Right ventricle myocardium superior (tissue), 1 donor: ENCODE results near the gene PRDM16. TPM values are rescaled to one million over a fixed set of nuclear protein-coding genes. Genes with fewer than 3 reads are reported as not detected.

ENCODE experiments used
- ATAC-seq: fragments of 200-7000 bp; cut with Tn5 transposase; one replicate; pipeline ENCODE4 v1.9.1; 2020; ENCODE audit warnings: mild to moderate bottlenecking; ENCODE audit not compliant: poor library complexity
- DNase-seq: peaks from one replicate; pipeline ENCODE4 v3.0.0-alpha.2; 2020
- intact Hi-C: fragments of 100-400 bp; cut with DNase I; formaldehyde crosslinking; loops from one replicate; pipeline ENCODE4 v1.11.2; 2022
- total RNA-seq: library from RNA; stranded (reverse); fragmentation: NEBNext Ultra II Directional; extraction: Animal tissue kit (Norgen Biotek cat#: 25700); gene quantifications from one replicate; pipeline ENCODE4 v1.2.1, GENCODE V29; 2021
- donor health status: DM: no; HTN: yes; CAD: no; lungs with severe emphysema.

Gene PRDM16
- total RNA-seq, 1 donor from 2014 or later, result 14.2 TPM

GRCh38 chr1:3440711-3441409, 371.9 kb downstream of the PRDM16 start:
- DNase-seq (peak; percentile 25), ATAC-seq (no peak)
- intact Hi-C loops, result no loop called here

GRCh38 chr1:3441410-3441847, 372.4 kb downstream of the PRDM16 start:
- intact Hi-C loops, result no loop called here
- DNase-seq (no peak), ATAC-seq (no peak)

DNA sequence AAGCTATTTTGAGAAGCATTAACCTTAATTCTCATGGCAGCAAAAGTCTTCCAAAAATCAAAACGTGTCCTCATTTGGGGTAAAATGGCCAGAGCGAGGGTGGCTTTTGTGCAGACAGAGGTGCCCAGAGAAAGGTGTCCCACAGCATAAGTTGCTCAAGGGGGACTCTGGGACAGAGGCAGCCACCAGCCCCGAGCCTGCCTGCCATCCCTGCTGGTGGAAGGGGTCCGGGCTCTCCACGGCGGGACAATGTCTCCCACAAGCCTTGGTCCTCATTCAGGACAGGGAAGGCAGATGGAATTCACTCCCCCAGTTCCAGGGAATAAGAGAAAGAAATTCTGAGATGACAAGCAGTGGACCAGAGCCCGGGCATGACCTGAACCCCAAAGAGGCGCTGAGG, 372.9 kb downstream of the PRDM16 start:
- intact Hi-C loops, result no loop called here
- DNase-seq, result peak; percentile 29
- no peak for ATAC-seq

- intact Hi-C loops, result no loop called here
- ATAC-seq, result no peak
- DNase-seq, result peak; percentile 11
Measured at GRCh38 chr1:3442331-3442730, 373.3 kb downstream of the PRDM16 start.

DNA sequence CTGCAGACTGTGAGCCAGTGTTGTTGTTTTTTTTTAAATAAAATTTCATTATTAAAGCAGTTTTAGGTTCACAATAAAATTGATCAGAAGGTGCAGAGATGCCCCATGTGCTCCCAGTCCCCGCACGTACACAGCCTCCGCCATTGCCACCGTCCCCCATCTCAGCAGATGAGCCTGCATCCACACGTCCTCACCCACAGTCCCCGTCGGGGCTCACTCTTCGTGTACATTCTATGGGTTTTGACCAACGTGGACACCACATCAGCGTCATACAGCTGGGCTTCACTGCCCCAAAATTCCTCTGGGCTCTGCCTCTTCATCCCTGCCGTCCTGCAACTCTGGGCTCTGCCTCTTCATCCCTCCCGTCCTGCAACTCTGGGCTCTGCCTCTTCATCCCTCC, 373.9 kb downstream of the PRDM16 start:
- ATAC-seq (no peak), DNase-seq (peak; percentile 30)
- intact Hi-C loops, result no loop called here

- intact Hi-C loops, result no loop called here
- DNase-seq (no peak), ATAC-seq (no peak)
Measured at GRCh38 chr1:3443807-3444206, 374.8 kb downstream of the PRDM16 start.

GRCh38 chr1:3444298-3444697, 375.3 kb downstream of the PRDM16 start:
- intact Hi-C loops, result no loop called here
- DNase-seq, result peak; percentile 6
- no peak for ATAC-seq

DNA sequence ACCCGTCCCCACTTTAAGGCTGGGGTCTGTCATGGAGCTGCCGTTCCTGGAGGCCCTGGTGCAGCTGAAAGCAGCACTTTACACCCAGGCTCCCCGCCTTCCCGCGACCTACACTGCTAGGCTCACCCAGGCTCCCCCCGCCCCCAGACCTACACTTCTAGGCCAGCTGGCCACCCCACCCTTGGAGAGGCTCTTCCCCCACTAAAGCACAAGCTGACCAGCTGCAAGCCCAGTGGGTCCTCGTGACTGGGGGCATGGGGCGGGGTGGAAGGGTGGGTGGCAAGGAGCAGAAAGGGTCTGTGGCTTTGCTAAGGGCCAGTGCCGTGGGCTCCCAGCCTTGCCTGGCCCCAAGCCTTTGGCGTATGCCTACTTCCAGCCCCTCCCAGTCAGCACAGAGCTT, 375.7 kb downstream of the PRDM16 start:
- intact Hi-C loops, result no loop called here
- DNase-seq (peak; percentile 9), ATAC-seq (no peak)

GRCh38 chr1:3450202-3450863, 381.3 kb downstream of the PRDM16 start:
- no peak for ATAC-seq
- intact Hi-C loops, result no loop called here
- no peak for DNase-seq

DNA sequence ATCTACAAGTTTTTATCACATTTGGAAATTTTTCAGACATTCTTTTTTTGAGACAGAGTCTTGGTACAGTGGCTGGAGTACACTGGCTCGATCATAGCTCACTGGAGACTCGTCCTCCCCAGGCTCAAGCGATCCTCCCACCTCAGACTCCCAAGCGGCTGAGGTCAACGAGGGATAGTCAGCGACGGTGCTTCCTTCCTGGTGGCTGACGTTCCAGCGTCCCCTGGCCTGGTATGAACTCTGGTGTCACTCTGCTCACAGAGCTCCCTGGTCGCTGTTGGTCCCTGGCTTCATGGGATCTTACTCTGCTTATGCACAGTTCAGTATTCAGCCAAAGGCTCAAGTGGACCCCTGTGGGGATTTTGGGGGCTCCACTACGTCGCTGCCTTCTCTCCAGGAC, 382.0 kb downstream of the PRDM16 start:
- no peak for ATAC-seq
- DNase-seq, result no peak
- intact Hi-C loops, result no loop called here

GRCh38 chr1:3451994-3452865, 383.2 kb downstream of the PRDM16 start:
- intact Hi-C loops, result loop anchor here (2.0 kb wide), 1 partner anchor 33 kb away; no protein-coding TSS in a partner anchor
- DNase-seq (peak; percentile 30), ATAC-seq (no peak)

DNA sequence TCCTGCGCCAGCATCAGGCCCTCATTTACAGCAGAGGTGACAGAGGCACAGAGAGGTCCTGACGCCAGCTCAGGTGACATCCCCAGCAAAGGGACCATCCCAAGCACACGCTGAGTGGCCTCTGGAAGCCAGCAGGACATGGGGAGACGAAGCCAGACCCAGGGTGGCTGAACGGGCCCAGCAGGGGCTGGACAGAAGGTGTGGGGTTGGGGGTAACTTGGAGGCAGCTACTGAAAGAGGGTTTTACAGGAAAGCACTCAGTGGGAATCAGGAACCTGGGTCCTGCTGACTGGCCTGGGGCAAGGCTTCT, 383.8 kb downstream of the PRDM16 start:
- DNase-seq (peak; percentile 25), ATAC-seq (no peak)
- intact Hi-C loops, result loop anchor here (2.0 kb wide), 1 partner anchor 32 kb away; no protein-coding TSS in a partner anchor

GRCh38 chr1:3453203-3453761, 384.3 kb downstream of the PRDM16 start:
- DNase-seq, result peak; percentile 83
- intact Hi-C loops, result loop anchor here (2.0 kb wide), 1 partner anchor 32 kb away; no protein-coding TSS in a partner anchor
- peak; percentile 82 for ATAC-seq

DNA sequence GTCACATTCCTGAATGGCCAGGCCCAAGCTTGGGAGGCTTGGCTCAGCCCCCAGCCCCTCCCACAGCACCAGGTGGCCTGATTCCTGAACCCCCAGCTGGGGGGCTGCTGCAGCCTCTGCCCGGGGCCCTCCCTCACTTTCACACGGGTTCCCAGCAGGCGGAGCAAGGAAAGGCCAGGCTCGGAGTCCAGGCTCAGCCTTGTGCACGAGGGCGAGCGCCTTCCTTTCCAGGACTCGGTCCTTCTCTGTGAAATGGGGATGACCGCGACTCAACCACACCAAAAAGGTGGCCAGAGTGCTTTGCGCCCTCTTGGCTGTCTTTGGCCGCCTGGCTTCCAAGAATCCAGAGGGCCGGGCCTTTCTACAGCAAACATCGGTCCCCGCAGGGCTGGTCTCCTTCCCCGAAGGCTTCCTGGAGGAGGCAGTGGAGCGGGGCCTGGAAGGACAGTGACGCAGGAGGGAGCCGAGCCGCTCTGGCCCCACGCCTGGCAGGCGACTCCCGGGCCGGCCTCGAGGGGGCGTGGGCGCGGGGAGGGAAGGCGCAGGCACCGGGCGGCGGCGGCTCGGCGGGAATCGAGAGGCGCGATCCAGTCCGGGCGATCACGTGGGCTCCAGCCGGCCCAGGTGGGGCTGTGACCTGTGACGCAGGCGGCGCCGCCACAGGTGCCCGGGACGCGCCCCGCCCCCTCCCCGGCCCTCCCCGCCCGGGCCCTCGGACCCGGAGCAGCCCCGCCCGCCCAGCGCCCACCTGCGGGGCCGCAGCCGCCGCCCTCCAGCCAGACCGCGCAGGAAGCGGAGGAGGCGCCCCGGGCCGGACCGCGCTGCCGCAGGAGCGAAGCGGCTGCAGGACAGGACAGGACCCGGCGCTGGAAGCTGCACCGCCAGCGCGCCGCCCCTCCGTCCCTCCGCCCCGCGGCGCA, 385.1 kb downstream of the PRDM16 start, which contains the start of gene ARHGEF16:
ARHGEF16 (plus strand) TSS at position 775 of the 920 bp plus-strand sequence. CDS start 8,420 bp downstream, outside the sequence.
- intact Hi-C loops, result loop anchor here (2.0 kb wide), 1 partner anchor 31 kb away; no protein-coding TSS in a partner anchor
- DNase-seq (peak; percentile 68), ATAC-seq (peak; percentile 76)

- intact Hi-C loops, result no loop called here
- ATAC-seq (peak; percentile 4), DNase-seq (peak; percentile 67)
Measured at GRCh38 chr1:3454811-3455618, 386.0 kb downstream of the PRDM16 start.

DNA sequence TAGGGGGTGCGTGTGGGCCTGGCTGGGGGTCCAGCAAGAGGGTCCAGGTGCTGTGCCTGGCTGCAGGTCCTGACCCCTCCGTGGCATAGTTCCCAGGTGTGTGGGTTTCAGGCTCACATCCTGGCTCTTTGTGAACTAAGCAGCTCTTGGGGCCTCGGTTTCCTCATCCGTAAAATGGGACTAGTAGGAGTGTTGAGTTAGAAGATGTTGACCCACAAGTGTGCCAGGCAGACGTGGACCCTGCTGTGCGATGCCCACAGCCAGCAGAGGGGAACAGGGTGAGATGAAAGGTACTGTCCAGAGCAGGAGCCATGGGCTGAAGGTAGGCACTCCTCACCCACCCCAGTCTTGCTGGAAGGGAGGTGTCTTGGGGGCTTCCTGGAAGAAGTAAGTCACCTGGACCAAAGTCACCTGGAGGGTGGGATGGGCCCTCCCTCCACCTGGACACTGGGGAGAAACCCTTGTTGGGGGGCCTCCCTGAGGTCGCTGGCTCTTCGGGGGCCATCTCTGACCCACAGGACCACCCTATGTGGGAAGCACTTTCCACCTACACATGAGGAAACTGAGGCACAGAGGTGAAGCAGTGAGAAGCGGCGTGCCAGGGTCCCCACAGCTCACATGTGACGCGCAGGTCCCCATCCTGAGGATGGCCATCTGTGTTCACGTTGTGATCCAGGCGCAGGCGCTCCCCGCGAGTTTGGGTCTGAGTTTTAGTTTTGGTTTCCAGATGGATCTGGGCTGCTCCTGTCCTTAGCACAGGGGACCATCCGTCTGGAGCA, 386.9 kb downstream of the PRDM16 start:
- intact Hi-C loops, result no loop called here
- no peak for ATAC-seq
- DNase-seq, result peak; percentile 30
